ENCODE data around the gene NR1I2. TPM values are rescaled to one million over a fixed set of nuclear protein-coding genes. Genes with fewer than 3 reads are reported as not detected.

Gene NR1I2
- 0.22 and 0.69 TPM in 2 replicates for total RNA-seq (ENCODE audit: low replicate concordance)

DNA sequence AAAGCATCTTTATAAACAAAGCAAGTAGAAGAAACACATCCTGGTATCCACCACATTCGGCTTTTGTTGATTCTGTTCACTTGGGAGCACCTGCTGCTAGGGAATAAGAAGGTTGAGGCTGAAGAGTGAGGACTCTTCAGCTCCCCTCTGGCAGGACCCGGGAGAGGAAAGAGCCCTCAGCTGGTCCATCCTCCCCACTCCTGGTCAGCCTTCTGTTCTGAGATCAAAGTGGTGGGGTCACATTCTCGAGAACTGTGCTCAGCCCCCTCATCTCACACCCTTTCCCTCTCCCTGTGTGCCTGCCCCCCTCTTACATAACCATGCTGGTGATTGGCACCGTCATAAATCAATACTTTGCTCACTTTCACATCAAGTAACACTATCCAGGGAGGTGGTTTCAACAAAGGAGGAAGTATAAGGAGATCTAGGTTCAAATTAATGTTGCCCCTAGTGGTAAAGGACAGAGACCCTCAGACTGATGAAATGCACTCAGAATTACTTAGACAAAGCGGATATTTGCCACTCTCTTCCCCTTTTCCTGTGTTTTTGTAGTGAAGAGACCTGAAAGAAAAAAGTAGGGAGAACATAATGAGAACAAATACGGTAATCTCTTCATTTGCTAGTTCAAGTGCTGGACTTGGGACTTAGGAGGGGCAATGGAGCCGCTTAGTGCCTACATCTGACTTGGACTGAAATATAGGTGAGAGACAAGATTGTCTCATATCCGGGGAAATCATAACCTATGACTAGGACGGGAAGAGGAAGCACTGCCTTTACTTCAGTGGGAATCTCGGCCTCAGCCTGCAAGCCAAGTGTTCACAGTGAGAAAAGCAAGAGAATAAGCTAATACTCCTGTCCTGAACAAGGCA is at the start of gene NR1I2:
Gene NR1I2 (plus strand): TSS at position 772 of the 869 bp plus-strand sequence.
- Histone ChIP-seq H3K9me3 (ENCODE audit: low read depth) (no peaks in the 10 kb centered on the region), H3K9ac (no peak within 1 kb of the TSS), H4K20me1 (ENCODE audit: low read depth) (no peaks in the 10 kb centered on the region), H3K27ac (no peak within 1 kb of the TSS), H3F3A (ENCODE audit: low read depth) (no peaks in the 10 kb centered on the region), H3K36me3 (no peaks in the 10 kb centered on the region), H3K4me1 (no peaks in the 10 kb centered on the region), H3K4me3 (no peak within 1 kb of the TSS), H3K4me2 (no peak within 1 kb of the TSS), H3K27me3 (no peaks in the 10 kb centered on the region), H2AFZ (replicated peaks) (peak within 1 kb of the TSS; percentile 80), H3K79me2 (ENCODE audit: low read depth) (no peaks in the 10 kb centered on the region)
- Mint-ChIP-seq H3K4me1 (no peaks in the 10 kb centered on the region), H3K36me3 (no peaks in the 10 kb centered on the region), H3K9me3 (peaks cover under 1% of the 10 kb centered on the region), H3K27me3 (ENCODE audit: insufficient read depth, low read depth) (peaks cover 2% of the 10 kb centered on the region), H3K4me3 (no peak within 1 kb of the TSS), H3K27ac (no peak within 1 kb of the TSS)
- no peak for TF ChIP-seq EZH2 (IDR thresholded peaks at IDR 0.05)
- TF ChIP-seq, protein P1, sequence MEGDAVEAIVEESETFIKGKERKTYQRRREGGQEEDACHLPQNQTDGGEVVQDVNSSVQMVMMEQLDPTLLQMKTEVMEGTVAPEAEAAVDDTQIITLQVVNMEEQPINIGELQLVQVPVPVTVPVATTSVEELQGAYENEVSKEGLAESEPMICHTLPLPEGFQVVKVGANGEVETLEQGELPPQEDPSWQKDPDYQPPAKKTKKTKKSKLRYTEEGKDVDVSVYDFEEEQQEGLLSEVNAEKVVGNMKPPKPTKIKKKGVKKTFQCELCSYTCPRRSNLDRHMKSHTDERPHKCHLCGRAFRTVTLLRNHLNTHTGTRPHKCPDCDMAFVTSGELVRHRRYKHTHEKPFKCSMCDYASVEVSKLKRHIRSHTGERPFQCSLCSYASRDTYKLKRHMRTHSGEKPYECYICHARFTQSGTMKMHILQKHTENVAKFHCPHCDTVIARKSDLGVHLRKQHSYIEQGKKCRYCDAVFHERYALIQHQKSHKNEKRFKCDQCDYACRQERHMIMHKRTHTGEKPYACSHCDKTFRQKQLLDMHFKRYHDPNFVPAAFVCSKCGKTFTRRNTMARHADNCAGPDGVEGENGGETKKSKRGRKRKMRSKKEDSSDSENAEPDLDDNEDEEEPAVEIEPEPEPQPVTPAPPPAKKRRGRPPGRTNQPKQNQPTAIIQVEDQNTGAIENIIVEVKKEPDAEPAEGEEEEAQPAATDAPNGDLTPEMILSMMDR (IDR thresholded peaks at IDR 0.05): peak; percentile 26
- DNase-seq (ENCODE audit: low spot score): no peak

DNA sequence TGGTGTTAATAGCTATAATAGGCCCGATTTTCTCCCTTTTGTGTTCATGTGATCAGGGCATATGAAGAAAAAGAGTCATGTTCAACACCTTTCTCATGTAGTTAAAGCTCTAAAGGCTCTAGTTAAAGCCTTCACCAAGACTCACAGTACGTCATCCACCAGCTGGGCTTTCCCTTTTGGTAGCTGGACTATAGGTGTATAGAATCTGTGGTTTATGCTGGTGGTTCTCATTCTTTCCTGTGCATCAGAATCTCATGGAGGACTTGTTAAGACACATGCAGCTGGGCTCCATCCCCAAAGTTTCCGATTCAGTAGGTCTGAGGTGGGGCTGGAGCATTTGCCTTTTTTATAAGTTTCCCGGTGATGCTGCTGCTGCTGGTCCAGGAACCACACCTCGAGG is 48.1 kb upstream of the NR1I2 start:
- no peak overlapping the region for H3K4me3 ChIP-seq
- Mint-ChIP-seq H3K4me3 (no peak overlapping the region), H3K9me3 (no peaks in the 10 kb centered on the region), H3K36me3 (peaks cover 23% of the 10 kb centered on the region), H3K4me1 (peaks cover 13% of the 10 kb centered on the region), H3K27me3 (ENCODE audit: insufficient read depth, low read depth) (no peaks in the 10 kb centered on the region), H3K27ac (no peak overlapping the region)
- H3F3A ChIP-seq (ENCODE audit: low read depth): no peaks in the 10 kb centered on the region
- H3K27me3 ChIP-seq: no peaks in the 10 kb centered on the region
- TF ChIP-seq, protein P1 (IDR thresholded peaks at IDR 0.05): no peak
- TF ChIP-seq EZH2 (IDR thresholded peaks at IDR 0.05) (no peak), EZH2phosphoT487 (IDR thresholded peaks at IDR 0.05) (no peak)
- DNase-seq (ENCODE audit: low spot score): no peak
- no peak overlapping the region for H3K9ac ChIP-seq
- H4K20me1 ChIP-seq (ENCODE audit: low read depth): no peaks in the 10 kb centered on the region
- no peaks in the 10 kb centered on the region for H3K36me3 ChIP-seq
- H2AFZ ChIP-seq (replicated peaks): no peak overlapping the region
- H3K9me3 ChIP-seq (ENCODE audit: low read depth): no peaks in the 10 kb centered on the region
- H3K79me2 ChIP-seq (ENCODE audit: low read depth): no peaks in the 10 kb centered on the region
- no peak overlapping the region for H3K27ac ChIP-seq
- H3K4me1 ChIP-seq: peaks cover 14% of the 10 kb centered on the region
- H3K4me2 ChIP-seq: no peak overlapping the region

DNA sequence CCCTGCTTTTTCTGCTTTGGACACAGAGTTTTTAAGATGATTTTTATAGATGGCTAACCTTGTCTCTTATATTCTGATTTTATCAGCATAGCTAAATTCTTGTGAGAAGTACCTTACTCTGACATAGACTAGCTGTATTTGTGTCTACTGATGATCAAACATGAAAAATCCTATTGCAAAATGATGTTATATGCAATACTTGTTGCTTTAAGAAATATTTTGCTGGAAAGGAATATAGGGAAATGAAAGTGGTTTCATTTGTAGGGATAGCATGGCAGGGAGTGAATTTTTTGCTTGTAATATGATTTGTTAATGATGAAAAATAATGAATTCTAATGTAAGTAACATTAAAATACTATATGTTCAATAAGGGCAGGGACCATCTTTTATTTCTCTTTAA is 43.2 kb upstream of the NR1I2 start:
- no peak overlapping the region for H3K4me2 ChIP-seq
- Mint-ChIP-seq H3K27ac (no peak overlapping the region), H3K27me3 (ENCODE audit: insufficient read depth, low read depth) (no peaks in the 10 kb centered on the region), H3K4me1 (no peaks in the 10 kb centered on the region), H3K36me3 (peaks cover 15% of the 10 kb centered on the region), H3K9me3 (no peaks in the 10 kb centered on the region), H3K4me3 (no peak overlapping the region)
- H3K79me2 ChIP-seq (ENCODE audit: low read depth): no peaks in the 10 kb centered on the region
- H3K9ac ChIP-seq: no peak overlapping the region
- no peaks in the 10 kb centered on the region for H3K36me3 ChIP-seq
- no peaks in the 10 kb centered on the region for H3K27me3 ChIP-seq
- no peaks in the 10 kb centered on the region for H3K4me1 ChIP-seq
- DNase-seq (ENCODE audit: low spot score): no peak
- H3K9me3 ChIP-seq (ENCODE audit: low read depth): no peaks in the 10 kb centered on the region
- no peak overlapping the region for H3K27ac ChIP-seq
- no peaks in the 10 kb centered on the region for H4K20me1 ChIP-seq (ENCODE audit: low read depth)
- no peaks in the 10 kb centered on the region for H3F3A ChIP-seq (ENCODE audit: low read depth)
- H2AFZ ChIP-seq (replicated peaks): no peak overlapping the region
- TF ChIP-seq EZH2 (IDR thresholded peaks at IDR 0.05) (no peak), EZH2phosphoT487 (IDR thresholded peaks at IDR 0.05) (no peak)
- TF ChIP-seq, protein P1 (IDR thresholded peaks at IDR 0.05): no peak
- no peak overlapping the region for H3K4me3 ChIP-seq
